ENCODE data around the gene ZNF608.

ZNF608 gene

DNA sequence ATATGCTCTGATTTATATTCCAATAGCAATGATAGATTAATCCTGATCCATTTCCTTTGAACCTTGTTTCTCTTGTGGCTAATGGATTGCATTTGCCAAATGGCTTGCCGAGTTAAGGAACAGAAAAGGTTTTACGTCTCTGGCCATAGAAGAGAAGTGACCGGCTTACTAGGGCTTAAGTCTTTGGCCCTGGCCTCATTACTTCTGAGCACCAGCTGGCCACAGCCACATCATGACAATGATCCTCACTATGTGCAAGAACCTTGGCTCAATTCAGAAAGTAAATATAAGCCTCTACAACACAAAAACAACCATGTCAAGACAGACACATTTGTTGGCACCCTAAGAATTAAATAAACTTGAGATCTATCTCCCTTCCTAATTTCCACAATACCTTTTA lies 46.1 kb downstream of the ZNF608 start:
- ATAC-seq, result no peak
- TF ChIP-seq, protein P1, sequence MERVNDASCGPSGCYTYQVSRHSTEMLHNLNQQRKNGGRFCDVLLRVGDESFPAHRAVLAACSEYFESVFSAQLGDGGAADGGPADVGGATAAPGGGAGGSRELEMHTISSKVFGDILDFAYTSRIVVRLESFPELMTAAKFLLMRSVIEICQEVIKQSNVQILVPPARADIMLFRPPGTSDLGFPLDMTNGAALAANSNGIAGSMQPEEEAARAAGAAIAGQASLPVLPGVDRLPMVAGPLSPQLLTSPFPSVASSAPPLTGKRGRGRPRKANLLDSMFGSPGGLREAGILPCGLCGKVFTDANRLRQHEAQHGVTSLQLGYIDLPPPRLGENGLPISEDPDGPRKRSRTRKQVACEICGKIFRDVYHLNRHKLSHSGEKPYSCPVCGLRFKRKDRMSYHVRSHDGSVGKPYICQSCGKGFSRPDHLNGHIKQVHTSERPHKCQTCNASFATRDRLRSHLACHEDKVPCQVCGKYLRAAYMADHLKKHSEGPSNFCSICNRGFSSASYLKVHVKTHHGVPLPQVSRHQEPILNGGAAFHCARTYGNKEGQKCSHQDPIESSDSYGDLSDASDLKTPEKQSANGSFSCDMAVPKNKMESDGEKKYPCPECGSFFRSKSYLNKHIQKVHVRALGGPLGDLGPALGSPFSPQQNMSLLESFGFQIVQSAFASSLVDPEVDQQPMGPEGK (CRISPR knock-in tag; IDR thresholded peaks at IDR 0.05; ENCODE audit: borderline replicate concordance), result no peak
- no peak for TF ChIP-seq TCF4 (CRISPR knock-in tag; IDR thresholded peaks at IDR 0.05; ENCODE audit: borderline replicate concordance)
- no peak for TF ChIP-seq ZFP3 (CRISPR knock-in tag; IDR thresholded peaks at IDR 0.05)
- TF ChIP-seq, protein P2, sequence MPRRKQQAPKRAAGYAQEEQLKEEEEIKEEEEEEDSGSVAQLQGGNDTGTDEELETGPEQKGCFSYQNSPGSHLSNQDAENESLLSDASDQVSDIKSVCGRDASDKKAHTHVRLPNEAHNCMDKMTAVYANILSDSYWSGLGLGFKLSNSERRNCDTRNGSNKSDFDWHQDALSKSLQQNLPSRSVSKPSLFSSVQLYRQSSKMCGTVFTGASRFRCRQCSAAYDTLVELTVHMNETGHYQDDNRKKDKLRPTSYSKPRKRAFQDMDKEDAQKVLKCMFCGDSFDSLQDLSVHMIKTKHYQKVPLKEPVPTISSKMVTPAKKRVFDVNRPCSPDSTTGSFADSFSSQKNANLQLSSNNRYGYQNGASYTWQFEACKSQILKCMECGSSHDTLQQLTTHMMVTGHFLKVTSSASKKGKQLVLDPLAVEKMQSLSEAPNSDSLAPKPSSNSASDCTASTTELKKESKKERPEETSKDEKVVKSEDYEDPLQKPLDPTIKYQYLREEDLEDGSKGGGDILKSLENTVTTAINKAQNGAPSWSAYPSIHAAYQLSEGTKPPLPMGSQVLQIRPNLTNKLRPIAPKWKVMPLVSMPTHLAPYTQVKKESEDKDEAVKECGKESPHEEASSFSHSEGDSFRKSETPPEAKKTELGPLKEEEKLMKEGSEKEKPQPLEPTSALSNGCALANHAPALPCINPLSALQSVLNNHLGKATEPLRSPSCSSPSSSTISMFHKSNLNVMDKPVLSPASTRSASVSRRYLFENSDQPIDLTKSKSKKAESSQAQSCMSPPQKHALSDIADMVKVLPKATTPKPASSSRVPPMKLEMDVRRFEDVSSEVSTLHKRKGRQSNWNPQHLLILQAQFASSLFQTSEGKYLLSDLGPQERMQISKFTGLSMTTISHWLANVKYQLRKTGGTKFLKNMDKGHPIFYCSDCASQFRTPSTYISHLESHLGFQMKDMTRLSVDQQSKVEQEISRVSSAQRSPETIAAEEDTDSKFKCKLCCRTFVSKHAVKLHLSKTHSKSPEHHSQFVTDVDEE (CRISPR knock-in tag; IDR thresholded peaks at IDR 0.05), result no peak
- no peak for TF ChIP-seq SNAI2 (CRISPR knock-in tag; IDR thresholded peaks at IDR 0.05)

DNA sequence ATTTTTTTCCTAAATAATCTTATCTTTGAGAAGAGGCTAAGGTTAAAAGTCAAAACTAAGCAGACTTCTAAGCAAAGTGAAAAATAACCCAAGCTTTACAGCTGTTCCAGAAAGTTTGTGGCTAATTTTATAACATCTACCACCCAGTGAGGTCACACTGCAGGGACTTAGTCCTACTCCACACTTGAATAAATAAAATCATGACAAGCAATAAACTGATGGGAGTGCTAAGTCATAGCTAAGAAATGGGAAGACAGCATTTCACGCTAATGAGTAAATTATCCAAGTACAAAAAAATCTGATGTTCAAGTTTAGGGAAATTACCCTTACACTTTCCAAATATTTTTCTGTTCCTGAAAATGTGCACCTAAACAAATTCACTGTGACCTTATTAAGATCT lies 47.7 kb downstream of the ZNF608 start:
- TF ChIP-seq ZNF8 (CRISPR knock-in tag; IDR thresholded peaks at IDR 0.05), result no peak
- no peak for TF ChIP-seq OSR1 (CRISPR knock-in tag; IDR thresholded peaks at IDR 0.05)
- TF ChIP-seq ZFP30 (CRISPR knock-in tag; IDR thresholded peaks at IDR 0.05), result no peak
- TF ChIP-seq ARNTL (CRISPR knock-in tag; IDR thresholded peaks at IDR 0.05; ENCODE audit: borderline replicate concordance, low read depth), result no peak
- no peak for TF ChIP-seq ISL1 (CRISPR knock-in tag; IDR thresholded peaks at IDR 0.05)
- TF ChIP-seq, protein P1 (CRISPR knock-in tag; IDR thresholded peaks at IDR 0.05; ENCODE audit: borderline replicate concordance), result no peak
- no peak for ATAC-seq

DNA sequence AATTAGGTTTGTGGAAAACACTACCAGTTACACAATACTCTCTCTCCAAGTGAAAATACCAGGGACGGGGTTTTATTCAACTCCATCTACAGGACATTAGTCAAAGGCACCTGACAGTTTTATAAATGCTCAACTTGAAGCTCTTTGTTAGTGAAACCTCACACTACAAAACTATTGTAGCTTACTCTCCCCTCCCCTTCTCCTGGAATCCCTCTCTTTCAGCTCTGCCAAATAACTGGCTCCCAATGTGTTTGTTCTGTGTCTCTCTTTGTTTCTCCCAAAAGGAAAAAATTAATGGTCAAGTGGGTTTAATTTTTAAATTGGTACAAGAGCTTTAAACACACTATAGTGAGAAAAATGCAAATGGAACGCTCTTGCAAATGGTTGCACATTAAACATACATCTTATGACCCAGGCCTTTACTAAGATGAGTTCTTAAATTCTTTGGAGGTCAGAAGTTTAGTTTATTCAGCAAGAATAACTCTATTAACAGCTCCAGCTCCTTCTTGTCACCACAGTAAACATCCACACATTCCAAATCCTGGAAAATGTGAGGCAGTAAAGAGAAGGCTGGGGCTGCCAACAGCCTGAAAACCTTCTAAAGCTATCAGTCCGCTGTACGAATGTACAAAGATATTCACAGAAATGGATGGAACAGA lies 48.4 kb downstream of the ZNF608 start:
- TF ChIP-seq ZFP30 (CRISPR knock-in tag; IDR thresholded peaks at IDR 0.05) (no peak), ZNF565 (CRISPR knock-in tag; conservative IDR thresholded peaks at IDR 0.05; ENCODE audit: low read depth) (no peak), RARB (CRISPR knock-in tag; IDR thresholded peaks at IDR 0.05) (no peak), TOX (CRISPR knock-in tag; IDR thresholded peaks at IDR 0.05; ENCODE audit: borderline replicate concordance) (no peak), ESRRG (CRISPR knock-in tag; IDR thresholded peaks at IDR 0.05) (no peak)
- TF ChIP-seq, protein P3, sequence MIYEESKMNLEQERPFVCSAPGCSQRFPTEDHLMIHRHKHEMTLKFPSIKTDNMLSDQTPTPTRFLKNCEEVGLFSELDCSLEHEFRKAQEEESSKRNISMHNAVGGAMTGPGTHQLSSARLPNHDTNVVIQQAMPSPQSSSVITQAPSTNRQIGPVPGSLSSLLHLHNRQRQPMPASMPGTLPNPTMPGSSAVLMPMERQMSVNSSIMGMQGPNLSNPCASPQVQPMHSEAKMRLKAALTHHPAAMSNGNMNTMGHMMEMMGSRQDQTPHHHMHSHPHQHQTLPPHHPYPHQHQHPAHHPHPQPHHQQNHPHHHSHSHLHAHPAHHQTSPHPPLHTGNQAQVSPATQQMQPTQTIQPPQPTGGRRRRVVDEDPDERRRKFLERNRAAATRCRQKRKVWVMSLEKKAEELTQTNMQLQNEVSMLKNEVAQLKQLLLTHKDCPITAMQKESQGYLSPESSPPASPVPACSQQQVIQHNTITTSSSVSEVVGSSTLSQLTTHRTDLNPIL (CRISPR knock-in tag; IDR thresholded peaks at IDR 0.05; ENCODE audit: low read depth), result no peak
- TF ChIP-seq, protein P4, sequence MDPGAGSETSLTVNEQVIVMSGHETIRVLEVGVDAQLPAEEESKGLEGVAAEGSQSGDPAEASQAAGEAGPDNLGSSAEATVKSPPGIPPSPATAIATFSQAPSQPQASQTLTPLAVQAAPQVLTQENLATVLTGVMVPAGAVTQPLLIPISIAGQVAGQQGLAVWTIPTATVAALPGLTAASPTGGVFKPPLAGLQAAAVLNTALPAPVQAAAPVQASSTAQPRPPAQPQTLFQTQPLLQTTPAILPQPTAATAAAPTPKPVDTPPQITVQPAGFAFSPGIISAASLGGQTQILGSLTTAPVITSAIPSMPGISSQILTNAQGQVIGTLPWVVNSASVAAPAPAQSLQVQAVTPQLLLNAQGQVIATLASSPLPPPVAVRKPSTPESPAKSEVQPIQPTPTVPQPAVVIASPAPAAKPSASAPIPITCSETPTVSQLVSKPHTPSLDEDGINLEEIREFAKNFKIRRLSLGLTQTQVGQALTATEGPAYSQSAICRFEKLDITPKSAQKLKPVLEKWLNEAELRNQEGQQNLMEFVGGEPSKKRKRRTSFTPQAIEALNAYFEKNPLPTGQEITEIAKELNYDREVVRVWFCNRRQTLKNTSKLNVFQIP (CRISPR knock-in tag; IDR thresholded peaks at IDR 0.05; ENCODE audit: borderline replicate concordance, low read depth), result no peak
- ATAC-seq, result no peak

DNA sequence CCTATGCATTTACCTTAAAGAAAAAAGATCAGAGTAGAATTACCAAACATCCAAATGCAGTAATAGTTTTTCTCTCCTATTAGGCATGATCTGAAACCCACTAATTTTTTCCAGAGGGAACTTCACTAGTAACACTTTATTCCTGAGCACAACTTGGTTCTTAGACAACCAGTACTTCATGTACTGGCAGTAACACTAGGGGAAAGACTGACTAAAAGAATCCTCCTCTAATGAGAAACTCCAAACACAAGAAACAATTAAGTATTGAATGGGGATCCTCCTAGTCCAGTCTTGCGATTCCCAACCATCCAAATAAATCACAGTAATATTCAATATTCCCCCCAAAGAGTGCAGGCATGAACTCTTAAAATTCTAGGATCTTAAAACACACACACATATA lies 48.9 kb downstream of the ZNF608 start:
- ATAC-seq, result no peak
- no peak for TF ChIP-seq ZFP30 (CRISPR knock-in tag; IDR thresholded peaks at IDR 0.05)
- no peak for TF ChIP-seq ZNF70 (CRISPR knock-in tag; IDR thresholded peaks at IDR 0.05)
- TF ChIP-seq, protein P1 (CRISPR knock-in tag; IDR thresholded peaks at IDR 0.05; ENCODE audit: borderline replicate concordance), result no peak
- TF ChIP-seq, protein P5, sequence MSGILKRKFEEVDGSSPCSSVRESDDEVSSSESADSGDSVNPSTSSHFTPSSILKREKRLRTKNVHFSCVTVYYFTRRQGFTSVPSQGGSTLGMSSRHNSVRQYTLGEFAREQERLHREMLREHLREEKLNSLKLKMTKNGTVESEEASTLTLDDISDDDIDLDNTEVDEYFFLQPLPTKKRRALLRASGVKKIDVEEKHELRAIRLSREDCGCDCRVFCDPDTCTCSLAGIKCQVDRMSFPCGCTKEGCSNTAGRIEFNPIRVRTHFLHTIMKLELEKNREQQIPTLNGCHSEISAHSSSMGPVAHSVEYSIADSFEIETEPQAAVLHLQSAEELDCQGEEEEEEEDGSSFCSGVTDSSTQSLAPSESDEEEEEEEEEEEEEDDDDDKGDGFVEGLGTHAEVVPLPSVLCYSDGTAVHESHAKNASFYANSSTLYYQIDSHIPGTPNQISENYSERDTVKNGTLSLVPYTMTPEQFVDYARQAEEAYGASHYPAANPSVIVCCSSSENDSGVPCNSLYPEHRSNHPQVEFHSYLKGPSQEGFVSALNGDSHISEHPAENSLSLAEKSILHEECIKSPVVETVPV (CRISPR knock-in tag; IDR thresholded peaks at IDR 0.05), result no peak
- no peak for TF ChIP-seq ESRRG (CRISPR knock-in tag; IDR thresholded peaks at IDR 0.05)
- TF ChIP-seq OSR1 (CRISPR knock-in tag; IDR thresholded peaks at IDR 0.05), result no peak
- TF ChIP-seq ARNTL (CRISPR knock-in tag; IDR thresholded peaks at IDR 0.05; ENCODE audit: borderline replicate concordance, low read depth), result no peak
- TF ChIP-seq ZC3H10 (CRISPR knock-in tag; IDR thresholded peaks at IDR 0.05), result no peak
- TF ChIP-seq, protein P4 (CRISPR knock-in tag; IDR thresholded peaks at IDR 0.05; ENCODE audit: borderline replicate concordance, low read depth), result no peak
- no peak for TF ChIP-seq TCF4 (CRISPR knock-in tag; IDR thresholded peaks at IDR 0.05; ENCODE audit: borderline replicate concordance)

Measured in SK-N-SH treated with all-trans-retinoic acid at 6 μM for 48 hours (cell line).